ENCODE measurements around the gene PSMB3. TPM values are rescaled to one million over a fixed set of nuclear protein-coding genes. Genes with fewer than 3 reads are reported as not detected.
A peak's percentile ranks its signal among the peaks of the same experiment; 100 is the strongest.

The PSMB3 gene
- total and polyA plus RNA-seq, 9 of the 15 experiments (the other 6 are each of a cell fraction or from before 2014, with no cell fraction given): 460 to 2,775 (median 574) TPM

GRCh38 chr17:38799501-38800236 lies 47.1 kb downstream of the PSMB3 start, which contains the start of gene PIP4K2B (continued):
- TF ChIP-seq CTBP1 (IDR thresholded peaks at IDR 0.05; ENCODE audit: borderline replicate concordance): peak; percentile 73
- TF ChIP-seq ARID1B (IDR thresholded peaks at IDR 0.05): no peak; the same call in 1 of the 2 replicates
- no peak for TF ChIP-seq ZNF282 (CRISPR knock-in tag; IDR thresholded peaks at IDR 0.05)
- TF ChIP-seq, protein P1, sequence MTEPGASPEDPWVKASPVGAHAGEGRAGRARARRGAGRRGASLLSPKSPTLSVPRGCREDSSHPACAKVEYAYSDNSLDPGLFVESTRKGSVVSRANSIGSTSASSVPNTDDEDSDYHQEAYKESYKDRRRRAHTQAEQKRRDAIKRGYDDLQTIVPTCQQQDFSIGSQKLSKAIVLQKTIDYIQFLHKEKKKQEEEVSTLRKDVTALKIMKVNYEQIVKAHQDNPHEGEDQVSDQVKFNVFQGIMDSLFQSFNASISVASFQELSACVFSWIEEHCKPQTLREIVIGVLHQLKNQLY (CRISPR knock-in tag; conservative IDR thresholded peaks at IDR 0.05): 0 out of 4 replicates have a peak, but pooled peaks of 1 of the 2 experiments have one; percentile 59
- peak; percentile 62 for TF ChIP-seq FIP1L1 (IDR thresholded peaks at IDR 0.05; ENCODE audit: low read depth, low read length, poor library complexity, severe bottlenecking)
- TF ChIP-seq NRF1 (conservative IDR thresholded peaks at IDR 0.05 in 1 of 2, IDR thresholded peaks at IDR 0.05 in 1 of 2): peak; percentile 37 to 51; a peak in 3 of 4 replicates
- peak; percentile 98 for TF ChIP-seq EGR1 (conservative IDR thresholded peaks at IDR 0.05)
- TF ChIP-seq PRDM10 (IDR thresholded peaks at IDR 0.05; ENCODE audit: partially characterized antibody): peak; percentile 99
- TF ChIP-seq SP1 (CRISPR knock-in tag; IDR thresholded peaks at IDR 0.05): peak; percentile 78
- TF ChIP-seq, protein P2, sequence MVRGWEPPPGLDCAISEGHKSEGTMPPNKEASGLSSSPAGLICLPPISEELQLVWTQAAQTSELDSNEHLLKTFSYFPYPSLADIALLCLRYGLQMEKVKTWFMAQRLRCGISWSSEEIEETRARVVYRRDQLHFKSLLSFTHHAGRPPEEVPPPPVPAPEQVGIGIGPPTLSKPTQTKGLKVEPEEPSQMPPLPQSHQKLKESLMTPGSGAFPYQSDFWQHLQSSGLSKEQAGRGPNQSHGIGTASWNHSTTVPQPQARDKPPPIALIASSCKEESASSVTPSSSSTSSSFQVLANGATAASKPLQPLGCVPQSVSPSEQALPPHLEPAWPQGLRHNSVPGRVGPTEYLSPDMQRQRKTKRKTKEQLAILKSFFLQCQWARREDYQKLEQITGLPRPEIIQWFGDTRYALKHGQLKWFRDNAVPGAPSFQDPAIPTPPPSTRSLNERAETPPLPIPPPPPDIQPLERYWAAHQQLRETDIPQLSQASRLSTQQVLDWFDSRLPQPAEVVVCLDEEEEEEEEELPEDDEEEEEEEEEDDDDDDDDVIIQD (CRISPR knock-in tag; IDR thresholded peaks at IDR 0.05): no peak
- TF ChIP-seq HDAC1 (IDR thresholded peaks at IDR 0.05): peak in 1 of 2 experiments; percentile 73; a peak in 1 of 4 replicates
- no peak for TF ChIP-seq BDP1 (IDR thresholded peaks at IDR 0.05; ENCODE audit: insufficient read depth, insufficient read length)
- peak; percentile 97 for TF ChIP-seq MBD2 (IDR thresholded peaks at IDR 0.05; ENCODE audit: borderline replicate concordance, low read depth)
- TF ChIP-seq, protein P3, sequence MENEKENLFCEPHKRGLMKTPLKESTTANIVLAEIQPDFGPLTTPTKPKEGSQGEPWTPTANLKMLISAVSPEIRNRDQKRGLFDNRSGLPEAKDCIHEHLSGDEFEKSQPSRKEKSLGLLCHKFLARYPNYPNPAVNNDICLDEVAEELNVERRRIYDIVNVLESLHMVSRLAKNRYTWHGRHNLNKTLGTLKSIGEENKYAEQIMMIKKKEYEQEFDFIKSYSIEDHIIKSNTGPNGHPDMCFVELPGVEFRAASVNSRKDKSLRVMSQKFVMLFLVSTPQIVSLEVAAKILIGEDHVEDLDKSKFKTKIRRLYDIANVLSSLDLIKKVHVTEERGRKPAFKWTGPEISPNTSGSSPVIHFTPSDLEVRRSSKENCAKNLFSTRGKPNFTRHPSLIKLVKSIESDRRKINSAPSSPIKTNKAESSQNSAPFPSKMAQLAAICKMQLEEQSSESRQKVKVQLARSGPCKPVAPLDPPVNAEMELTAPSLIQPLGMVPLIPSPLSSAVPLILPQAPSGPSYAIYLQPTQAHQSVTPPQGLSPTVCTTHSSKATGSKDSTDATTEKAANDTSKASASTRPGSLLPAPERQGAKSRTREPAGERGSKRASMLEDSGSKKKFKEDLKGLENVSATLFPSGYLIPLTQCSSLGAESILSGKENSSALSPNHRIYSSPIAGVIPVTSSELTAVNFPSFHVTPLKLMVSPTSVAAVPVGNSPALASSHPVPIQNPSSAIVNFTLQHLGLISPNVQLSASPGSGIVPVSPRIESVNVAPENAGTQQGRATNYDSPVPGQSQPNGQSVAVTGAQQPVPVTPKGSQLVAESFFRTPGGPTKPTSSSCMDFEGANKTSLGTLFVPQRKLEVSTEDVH (IDR thresholded peaks at IDR 0.05; ENCODE audit: low read depth, partially characterized antibody): peak; percentile 58
- TF ChIP-seq, protein P4, sequence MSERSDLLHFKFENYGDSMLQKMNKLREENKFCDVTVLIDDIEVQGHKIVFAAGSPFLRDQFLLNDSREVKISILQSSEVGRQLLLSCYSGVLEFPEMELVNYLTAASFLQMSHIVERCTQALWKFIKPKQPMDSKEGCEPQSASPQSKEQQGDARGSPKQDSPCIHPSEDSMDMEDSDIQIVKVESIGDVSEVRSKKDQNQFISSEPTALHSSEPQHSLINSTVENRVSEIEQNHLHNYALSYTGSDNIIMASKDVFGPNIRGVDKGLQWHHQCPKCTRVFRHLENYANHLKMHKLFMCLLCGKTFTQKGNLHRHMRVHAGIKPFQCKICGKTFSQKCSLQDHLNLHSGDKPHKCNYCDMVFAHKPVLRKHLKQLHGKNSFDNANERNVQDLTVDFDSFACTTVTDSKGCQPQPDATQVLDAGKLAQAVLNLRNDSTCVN (CRISPR knock-in tag; IDR thresholded peaks at IDR 0.05): peak; percentile 9; the same call in 1 of the 2 replicates
- TF ChIP-seq SMAD3 (CRISPR knock-in tag; conservative IDR thresholded peaks at IDR 0.05): 0 out of 2 replicates have a peak, but pooled peaks have one; percentile 28
- TF ChIP-seq ZSCAN32 (CRISPR knock-in tag; IDR thresholded peaks at IDR 0.05): 0 out of 2 replicates have a peak, but pooled peaks have one; percentile 4

All from K562 (cell line).